GM12878 (cell line): ENCODE data around the gene UNCX. TPM values are rescaled to one million over a fixed set of nuclear protein-coding genes. Genes with fewer than 3 reads are reported as not detected.

Source experiments
- ATAC-seq: fragments of 200-7000 bp; cut with Tn5 transposase; 3 replicates; pipeline ENCODE4 v1.9.1; 2020; ENCODE audit warnings: mild to moderate bottlenecking, moderate library complexity
- BruUV-seq: library from RNA; stranded (reverse); fragments of 400-500 nt; replicated peaks from 2 replicates; lab custom pipeline; 2021; lab: Mats Ljungman, UMichigan
- CTCF ChIA-PET: fragments of 300-600 bp; sonication (Branson Sonifier 250); formaldehyde crosslinking; extraction: SDS; loops from one replicate; lab custom pipeline; 2021; ENCODE audit warnings: inconsistent platforms; lab: Yijun Ruan, JAX
- POLR2A ChIA-PET: fragments of 350-600 bp; formaldehyde crosslinking; extraction: SDS; loops from one replicate; lab custom pipeline; 2021; ENCODE audit warnings: inconsistent platforms; lab: Charles Lee
- RAD21 ChIA-PET: fragments of 300-600 bp; sonication (Branson Sonifier 250); formaldehyde crosslinking; loops from one replicate; lab custom pipeline; 2023; ENCODE audit warnings: antibody characterized with exemption; ENCODE audit not compliant: unreplicated experiment; lab: Charles Lee
- SMC1A ChIA-PET: fragments of 300-600 bp; sonication (Branson Sonifier 250); formaldehyde crosslinking; loops from one replicate; lab custom pipeline; 2023; ENCODE audit not compliant: unreplicated experiment, uncharacterized antibody; lab: Charles Lee
- DNase-seq: peaks from one replicate; pipeline ENCODE4 v3.0.0-alpha.2; 2011; ENCODE audit warnings: low read depth, low spot score
- FAIRE-seq: peaks from 3 replicates; lab custom pipeline; 2011; peaks lifted over from hg19 to GRCh38; lab: Jason Lieb, UNC
- H2AFZ ChIP-seq: 2 replicates; pipeline ENCODE4 v1.6.0; 2011; ENCODE audit warnings: low read depth, low read length, control low read depth; ENCODE audit not compliant: control insufficient read depth
- H3K27ac ChIP-seq: 2 replicates; pipeline ENCODE4 v1.5.1; 2011; ENCODE audit warnings: control low read depth; ENCODE audit not compliant: control insufficient read depth, insufficient read depth
- H3K27me3 ChIP-seq, 2 experiments: replicated peaks in 1 of 2; 2 replicates each; pipeline versions ENCODE4 v1.6.0 to v1.6.1; 2011; ENCODE audit warnings: low read length in 1 of 2; ENCODE audit not compliant: control insufficient read depth in 2 of 2, insufficient read depth in 2 of 2
- H3K36me3 ChIP-seq, 2 experiments: 2 replicates each; pipeline ENCODE4 v1.5.1; 2011; ENCODE audit warnings: low read length in 1 of 2; ENCODE audit not compliant: control insufficient read depth in 2 of 2, insufficient read depth in 2 of 2
- H3K4me1 ChIP-seq: 2 replicates; pipeline ENCODE4 v1.6.1; 2011; ENCODE audit warnings: mild to moderate bottlenecking, low read length, moderate library complexity, mixed read lengths; ENCODE audit not compliant: control insufficient read depth, insufficient read depth
- H3K4me2 ChIP-seq: 2 replicates; pipeline ENCODE4 v1.6.0; 2011; ENCODE audit warnings: control low read depth; ENCODE audit not compliant: control insufficient read depth, insufficient read depth
- H3K4me3 ChIP-seq: fragments of 200-600 bp; sonication (generic); 2 replicates; pipeline ENCODE4 v1.5.1; 2016
- H3K79me2 ChIP-seq: 2 replicates; pipeline ENCODE4 v1.6.0; 2011; ENCODE audit warnings: low read length; ENCODE audit not compliant: control insufficient read depth, insufficient read depth
- H3K9ac ChIP-seq: 2 replicates; pipeline ENCODE4 v1.8.0; 2011; ENCODE audit warnings: low read length, control low read depth, mixed read lengths; ENCODE audit not compliant: control insufficient read depth, insufficient read depth
- H3K9me3 ChIP-seq: replicated peaks from 3 replicates; pipeline ENCODE4 v1.5.1; 2011; ENCODE audit warnings: mild to moderate bottlenecking, low read length; ENCODE audit not compliant: control insufficient read depth, insufficient read depth
- H4K20me1 ChIP-seq: 2 replicates; pipeline ENCODE4 v1.6.0; 2011; ENCODE audit not compliant: control insufficient read depth, insufficient read depth
- CHD1 ChIP-seq: IDR thresholded peaks from 2 replicates; pipeline ENCODE4 v1.6.1; 2012; ENCODE audit warnings: low read depth, low read length, improper control_type of control experiment
- CREM ChIP-seq: IDR thresholded peaks from 2 replicates; pipeline ENCODE4 v1.6.1; 2014; ENCODE audit warnings: antibody characterized with exemption, low read depth
- CUX1 ChIP-seq: IDR thresholded peaks from 2 replicates; pipeline ENCODE4 v1.6.1; 2012; ENCODE audit warnings: improper control_type of control experiment, low read depth, low read length; ENCODE audit not compliant: insufficient replicate concordance
- ESRRA ChIP-seq: IDR thresholded peaks from 2 replicates; pipeline ENCODE4 v1.6.1; 2012; ENCODE audit warnings: mild to moderate bottlenecking, low read length, improper control_type of control experiment
- LARP7 ChIP-seq: fragments of 450-650 bp; IDR thresholded peaks from 2 replicates; pipeline ENCODE4 v1.6.1; 2017; ENCODE audit warnings: mild to moderate bottlenecking
- MYC ChIP-seq: IDR thresholded peaks from 2 replicates; pipeline ENCODE4 v1.6.1; 2011; ENCODE audit warnings: mild to moderate bottlenecking, low read length, moderate library complexity, inconsistent platforms; ENCODE audit not compliant: insufficient read depth, insufficient replicate concordance, insufficient read length, severe bottlenecking
- NFYA ChIP-seq: IDR thresholded peaks from 2 replicates; pipeline ENCODE4 v1.6.1; 2011; ENCODE audit warnings: low read depth, mild to moderate bottlenecking, low read length, improper control_type of control experiment, borderline replicate concordance
- NKRF ChIP-seq: fragments of 450-650 bp; conservative IDR thresholded peaks from 2 replicates; pipeline ENCODE4 v1.6.1; 2017; ENCODE audit warnings: mild to moderate bottlenecking, moderate library complexity
- PBX3 ChIP-seq: IDR thresholded peaks from 2 replicates; pipeline ENCODE4 v1.6.1; 2011; ENCODE audit warnings: mild to moderate bottlenecking, low read depth, low read length, moderate library complexity; ENCODE audit not compliant: insufficient replicate concordance
- RCOR1 ChIP-seq: conservative IDR thresholded peaks from 2 replicates; pipeline ENCODE4 v1.6.1; 2012; ENCODE audit warnings: low read depth, low read length, improper control_type of control experiment
- SIN3A ChIP-seq: IDR thresholded peaks from 2 replicates; pipeline ENCODE4 v1.6.1; 2012; ENCODE audit warnings: low read depth, low read length, improper control_type of control experiment
- TAF1 ChIP-seq: IDR thresholded peaks from 2 replicates; pipeline ENCODE4 v1.6.1; 2011; ENCODE audit warnings: mild to moderate bottlenecking, low read depth, low read length, borderline replicate concordance
- TCF7 ChIP-seq: IDR thresholded peaks from 2 replicates; pipeline ENCODE4 v1.6.1; 2014; ENCODE audit warnings: antibody characterized with exemption, borderline replicate concordance
- USF1 ChIP-seq: IDR thresholded peaks from 2 replicates; pipeline ENCODE4 v1.6.1; 2011; ENCODE audit warnings: borderline replicate concordance, low read depth, mild to moderate bottlenecking, moderate library complexity, mixed read lengths, low read length; ENCODE audit not compliant: insufficient read depth; ENCODE audit errors: extremely low read length
- ZNF207 ChIP-seq: fragments of 450-650 bp; IDR thresholded peaks from 2 replicates; pipeline ENCODE4 v1.6.1; 2014; ENCODE audit warnings: antibody characterized with exemption, mild to moderate bottlenecking, borderline replicate concordance
- WGBS: methylation state at CpG from one replicate; pipeline ENCODE4 v1.1.6; 2016; ENCODE audit warnings: low lambda C conversion rate; ENCODE audit not compliant: insufficient replicate concordance, insufficient coverage; ENCODE audit errors: missing lambda C conversion rate; 5-methylcytosine and 5-hydroxymethylcytosine counted together
- in situ Hi-C: fragments of 300-500 bp; cut with MboI; formaldehyde crosslinking; loops from 9 replicates; pipeline ENCODE4 v1.14.3; 2018; ENCODE audit warnings: mixed read lengths
- intact Hi-C: fragments of 100-400 bp; cut with micrococcal nuclease; formaldehyde crosslinking; loops from one replicate; pipeline ENCODE4 v1.14.2; 2022; ENCODE audit not compliant: unreplicated experiment
- polyA plus RNA-seq, 11 experiments: library from polyadenylated mRNA; depleted of rRNA in 4 of 11; unstranded in 6 of 11; stranded (reverse) in 5 of 11; fragments of >200 nt; fragmentation: Nextera tagmentation in 4 of 11; fragmentation: Illumina TruSeq in 1 of 11; extraction: Ambion mirVana in 4 of 11; extraction: Trizol in 1 of 11; gene quantifications; 1 replicate in 1 of 11; 2 replicates in 10 of 11; pipeline versions ENCODE4 v1.2.1 to v1.2.3, GENCODE V29; 2011 to 2016; ENCODE audit warnings: inconsistent platforms in 2 of 11, missing spikeins in 2 of 11, low read depth in 1 of 11
- total RNA-seq, 4 experiments: library from RNA; depleted of rRNA in 3 of 4; stranded (reverse); fragments of >200 nt in 3 of 4; fragmentation: Illumina TruSeq in 1 of 4; extraction: Trizol in 1 of 4; gene quantifications; 2 replicates each; pipeline versions ENCODE4 v1.2.1 to v1.2.3, GENCODE V29; 2013 to 2021

UNCX gene
- total and polyA plus RNA-seq, 10 of the 15 experiments (the other 5 are each of a cell fraction or from before 2014, with no cell fraction given): not detected

- Histone ChIP-seq H3K9ac (no peak overlapping the region), H3K4me2 (no peak overlapping the region), H3K36me3 (no peaks in the 10 kb centered on the region), H3K27me3 (peaks cover 16 to 18% of the 10 kb centered on the region in 2 experiments), H4K20me1 (no peaks in the 10 kb centered on the region), H3K79me2 (no peaks in the 10 kb centered on the region), H3K4me3 (no peak overlapping the region), H3K9me3 (no peaks in the 10 kb centered on the region), H3K4me1 (no peaks in the 10 kb centered on the region), H3K27ac (no peak overlapping the region), H2AFZ (no peak overlapping the region)
- DNase-seq (no peak), ATAC-seq (no peak), FAIRE-seq (no peak)
- intact Hi-C loops (no loop called here), in situ Hi-C loops (no loop called here)
- CTCF ChIA-PET: no interaction called here
- BruUV-seq: no TSS peak
- RAD21 ChIA-PET: no interaction called here
- SMC1A ChIA-PET: interaction anchor here (0.6 kb wide), 1 partner anchor 62 kb away, joined by 3 read pairs; no protein-coding TSS in a partner anchor
- 51% methylated on average over 24 of the region's 51 CpGs for WGBS
- POLR2A ChIA-PET: no interaction called here
- no peak for TF ChIP-seq SIN3A
- no peak for TF ChIP-seq USF1
- no peak for TF ChIP-seq MYC
- no peak for TF ChIP-seq PBX3
- no peak for TF ChIP-seq NFYA
- TF ChIP-seq TAF1: no peak
- no peak for TF ChIP-seq ESRRA
- TF ChIP-seq CREM: no peak
- TF ChIP-seq LARP7: no peak
- TF ChIP-seq TCF7: no peak
- TF ChIP-seq CHD1: no peak
- TF ChIP-seq NKRF: no peak
- TF ChIP-seq ZNF207: no peak
- TF ChIP-seq CUX1: no peak
- TF ChIP-seq RCOR1: no peak
Measured at GRCh38 chr7:1241603-1242255, 9.1 kb downstream of the UNCX start.
